NCI-H1930 (cell line): ENCODE results near the gene ODAD3.

Source experiments
- DNase-seq, 2 experiments: peaks; one replicate each; lab custom pipeline; 2025; lab: John Stamatoyannopoulos, UW

The ODAD3 gene

DNA sequence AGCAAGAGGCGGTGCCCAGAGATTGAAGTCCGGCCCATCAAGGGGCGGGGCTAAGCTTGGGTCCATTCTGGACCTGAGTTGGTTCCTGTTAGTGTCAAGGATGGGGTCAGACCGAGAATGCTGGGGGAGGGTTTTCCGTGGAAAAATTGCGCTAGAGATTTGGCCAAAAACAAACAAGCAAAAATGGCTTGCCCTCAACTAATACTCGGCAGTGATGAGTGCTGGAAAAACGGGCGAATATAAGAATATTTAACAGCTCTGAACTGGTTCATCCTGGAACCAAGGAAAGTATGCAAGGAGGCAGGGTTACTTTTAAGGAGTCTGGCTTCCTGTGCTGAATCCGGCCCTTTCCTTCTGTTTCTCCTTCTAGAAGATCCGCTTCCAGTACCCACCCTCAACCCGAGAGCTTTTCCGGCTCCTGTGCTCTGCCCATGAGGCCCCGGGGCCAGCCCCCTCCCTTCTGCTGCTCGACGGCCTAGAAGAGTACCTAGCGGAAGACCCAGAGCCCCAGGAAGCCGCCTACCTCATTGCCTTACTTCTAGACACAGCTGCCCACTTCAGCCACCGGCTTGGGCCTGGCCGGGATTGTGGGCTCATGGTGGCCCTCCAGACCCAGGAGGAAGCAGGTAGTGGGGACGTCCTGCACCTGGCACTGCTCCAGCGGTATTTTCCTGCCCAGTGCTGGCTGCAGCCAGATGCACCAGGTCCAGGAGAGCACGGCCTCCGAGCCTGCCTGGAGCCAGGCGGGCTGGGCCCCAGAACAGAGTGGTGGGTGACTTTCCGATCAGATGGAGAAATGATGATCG is 59.6 kb downstream of the ODAD3 start:
- DNase-seq = no peak

DNA sequence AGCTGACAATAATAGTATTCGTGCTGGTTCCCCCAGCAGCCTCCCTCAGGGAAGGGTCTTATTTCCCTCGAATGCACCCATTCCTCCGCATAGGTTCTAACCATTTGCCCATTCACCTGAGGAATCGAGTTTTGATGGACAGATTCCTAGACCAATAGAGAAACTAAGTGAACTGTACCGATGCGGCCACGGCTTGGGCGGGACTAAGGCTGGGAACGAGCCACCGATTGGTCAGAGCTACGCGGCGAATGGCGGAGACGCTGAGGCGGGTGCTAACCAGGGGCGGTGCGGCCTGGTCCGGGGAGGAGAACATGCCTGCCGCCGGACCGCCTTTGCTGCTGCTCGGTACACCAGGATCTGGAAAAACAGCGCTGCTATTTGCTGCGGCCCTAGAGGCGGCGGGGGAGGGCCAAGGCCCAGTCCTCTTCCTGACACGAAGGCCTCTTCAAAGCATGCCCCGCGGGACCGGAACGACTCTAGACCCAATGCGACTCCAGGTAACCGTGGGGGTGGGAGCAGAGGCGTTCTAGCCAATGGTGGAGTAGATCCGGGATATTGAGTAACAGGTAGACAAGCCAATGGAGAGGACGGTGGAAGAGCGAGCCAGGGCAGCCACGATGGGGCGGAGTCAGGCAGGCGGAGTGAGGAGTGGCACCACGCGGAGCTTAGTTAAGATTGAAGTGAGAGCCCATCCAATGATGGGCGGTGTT is 60.3 kb downstream of the ODAD3 start, which contains the start of gene SWSAP1:
SWSAP1 (plus strand) TSS at position 234 of the 710 bp plus-strand sequence; CDS start at position 249, 15 bp downstream.
- peak; percentile 94 to 95 for DNase-seq

DNA sequence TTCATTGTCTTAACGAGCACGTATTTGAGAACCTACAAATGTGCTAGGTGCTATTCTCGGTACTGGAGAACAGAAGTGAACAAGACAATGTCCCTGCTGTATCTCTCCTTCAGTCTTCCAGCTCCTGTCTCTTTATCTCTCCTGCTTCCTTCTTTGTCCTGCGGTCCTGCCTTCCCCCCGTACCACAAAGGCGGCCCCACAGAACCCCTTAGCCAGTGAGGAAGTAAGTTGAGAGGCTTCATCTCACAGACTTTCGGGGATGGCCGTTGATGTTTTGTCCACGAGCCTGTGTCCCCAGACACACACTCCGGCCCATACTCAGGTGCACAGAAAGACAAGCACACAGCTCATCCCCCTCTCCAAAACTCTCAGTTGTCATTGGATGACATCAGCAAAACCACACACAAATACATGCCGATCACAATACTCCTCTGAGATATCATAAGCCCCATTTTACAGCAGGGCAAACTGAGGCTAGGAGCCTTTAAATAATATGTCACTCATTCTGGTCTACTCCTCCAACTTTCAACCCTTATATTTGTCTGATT is 61.0 kb downstream of the ODAD3 start:
- no peak for DNase-seq

DNA sequence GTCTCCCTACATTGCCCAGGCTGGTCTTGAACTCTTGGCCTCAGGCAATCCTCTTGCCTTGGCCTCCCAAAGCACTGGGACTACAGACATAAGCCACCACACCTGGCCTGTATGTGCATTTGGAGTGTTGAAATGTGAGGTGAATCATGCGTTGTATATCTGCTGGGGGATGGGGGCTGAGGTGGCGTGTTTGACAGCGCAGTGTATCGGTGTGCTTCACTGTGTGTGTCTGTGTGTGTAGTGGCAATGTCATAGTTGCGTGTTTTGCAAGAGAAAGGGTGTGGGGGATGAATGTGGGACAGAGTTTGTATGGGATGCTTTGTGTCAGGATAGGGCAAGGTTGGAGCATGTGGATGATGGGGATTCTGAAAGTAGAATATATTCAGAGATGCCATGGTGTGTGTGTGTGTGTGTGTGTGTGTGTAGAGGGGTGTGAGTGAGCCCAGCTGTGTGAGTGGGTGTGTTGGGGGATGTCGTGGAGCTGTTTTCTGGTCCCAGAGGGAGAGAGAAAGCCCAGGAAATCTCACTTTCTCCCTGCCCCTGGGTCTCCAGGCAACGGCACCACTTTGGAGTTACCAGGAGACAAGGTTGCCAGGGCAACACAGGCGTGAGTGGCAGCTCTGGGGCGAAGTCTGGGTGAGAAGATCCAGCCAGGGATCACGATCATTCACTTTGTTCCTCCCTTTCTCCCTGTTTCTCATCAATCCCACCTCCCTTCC is 61.6 kb downstream of the ODAD3 start:
- peak; percentile 69 to 76 for DNase-seq

DNA sequence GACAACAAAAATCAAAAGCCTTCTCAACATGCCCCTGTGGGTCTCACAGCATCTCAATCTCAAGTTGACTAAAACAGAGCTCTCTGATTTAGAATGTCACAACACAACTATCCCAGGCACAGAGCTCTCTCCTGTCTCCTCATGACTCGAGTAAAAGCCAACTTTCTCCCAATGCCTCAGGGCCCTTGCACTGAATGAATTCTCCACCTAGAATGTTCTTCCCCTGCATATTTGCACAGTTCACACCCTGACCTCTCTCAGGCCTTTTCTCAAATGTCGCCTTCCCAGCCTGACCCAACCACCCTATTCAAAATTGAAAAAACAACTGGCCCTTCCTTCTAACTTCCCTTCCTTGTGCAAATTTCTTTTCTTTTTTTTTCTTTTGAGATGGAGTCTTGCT is 64.2 kb downstream of the ODAD3 start:
- no peak for DNase-seq
